Endothelial cell (in vitro differentiated cells): ENCODE measurements around the gene BCOR. TPM values are rescaled to one million over a fixed set of nuclear protein-coding genes. Genes with fewer than 3 reads are reported as not detected.
A peak's percentile ranks its signal among the peaks of the same experiment; 100 is the strongest.

Experiments used
- DNase-seq: peaks from one replicate; pipeline ENCODE4 v3.0.0; 2021; ENCODE audit warnings: low spot score
- H3K27ac Mint-ChIP-seq: one replicate; pipeline ENCODE4 v1.8.0; 2021; ENCODE audit warnings: mixed read lengths, inconsistent platforms; ENCODE audit not compliant: unreplicated experiment
- H3K27me3 Mint-ChIP-seq: one replicate; pipeline ENCODE4 v1.8.0; 2021; ENCODE audit warnings: mild to moderate bottlenecking, moderate library complexity, mixed read lengths, inconsistent platforms; ENCODE audit not compliant: unreplicated experiment
- H3K36me3 Mint-ChIP-seq: one replicate; pipeline ENCODE4 v1.8.0; 2021; ENCODE audit warnings: mild to moderate bottlenecking, low read depth, mixed read lengths, inconsistent platforms; ENCODE audit not compliant: unreplicated experiment
- H3K4me1 Mint-ChIP-seq: one replicate; pipeline ENCODE4 v1.8.0; 2021; ENCODE audit warnings: mild to moderate bottlenecking, mixed read lengths, inconsistent platforms; ENCODE audit not compliant: unreplicated experiment
- H3K4me3 Mint-ChIP-seq: one replicate; pipeline ENCODE4 v1.8.0; 2021; ENCODE audit warnings: mild to moderate bottlenecking, mixed read lengths, inconsistent platforms; ENCODE audit not compliant: unreplicated experiment
- H3K9me3 Mint-ChIP-seq: one replicate; pipeline ENCODE4 v1.8.0; 2021; ENCODE audit warnings: mixed read lengths, inconsistent platforms; ENCODE audit not compliant: unreplicated experiment
- total RNA-seq: library from RNA; stranded (reverse); fragmentation: NEBNext Ultra II Directional; extraction: Animal tissue kit (Norgen Biotek cat#: 25700); gene quantifications from one replicate; pipeline ENCODE4 v1.2.1, GENCODE V29; 2021; ENCODE audit not compliant: unreplicated experiment
- TF ChIP-seq, protein P1 (sequence below): fragments of 200-600 bp; sonication (generic); IDR thresholded peaks from one replicate; pipeline ENCODE4 v1.5.0; 2021; ENCODE audit warnings: antibody characterized with exemption; ENCODE audit not compliant: unreplicated experiment

The BCOR gene
- total RNA-seq, 1 donor from 2014 or later = 34.5 TPM

DNA sequence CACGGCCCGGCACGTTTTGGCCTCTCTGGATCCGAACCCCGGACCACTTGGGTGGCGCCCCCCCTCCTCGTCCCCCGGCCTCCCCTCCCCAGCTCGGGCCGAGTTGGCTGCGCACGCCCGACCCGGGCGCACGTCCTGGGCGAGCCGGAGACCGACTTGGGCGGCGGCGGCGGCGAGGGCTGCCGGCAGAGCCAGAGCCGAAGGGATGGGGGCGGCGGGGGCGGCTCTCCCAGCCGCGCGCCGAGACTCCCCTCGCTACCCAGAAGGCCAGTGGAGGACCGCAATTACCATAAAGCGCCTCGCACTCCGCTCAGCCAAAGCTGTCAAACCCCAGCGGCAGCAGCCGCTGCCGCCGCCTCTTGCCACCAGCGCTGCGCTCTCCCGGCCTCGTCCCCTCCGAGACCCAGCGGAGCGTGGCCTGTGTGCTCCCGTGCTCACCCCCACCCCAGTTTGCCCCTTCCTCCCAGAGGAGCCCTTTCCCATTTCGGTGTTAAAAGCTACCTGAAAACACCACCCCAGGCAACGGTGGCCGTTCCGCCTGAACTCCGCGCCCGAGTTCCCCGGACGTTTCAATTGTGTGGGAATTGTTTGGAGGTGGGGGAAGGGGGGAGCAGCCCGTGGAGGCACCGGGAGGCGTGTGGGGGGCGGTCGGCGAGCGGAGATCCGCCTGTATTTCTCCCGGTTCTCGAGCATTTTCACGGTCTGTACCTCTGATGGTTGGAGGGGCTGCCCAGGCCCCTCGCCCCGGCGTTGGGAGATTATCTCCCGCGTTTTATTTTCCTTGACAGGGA lies 701 bp upstream of the BCOR start:
- TF ChIP-seq, protein P1, sequence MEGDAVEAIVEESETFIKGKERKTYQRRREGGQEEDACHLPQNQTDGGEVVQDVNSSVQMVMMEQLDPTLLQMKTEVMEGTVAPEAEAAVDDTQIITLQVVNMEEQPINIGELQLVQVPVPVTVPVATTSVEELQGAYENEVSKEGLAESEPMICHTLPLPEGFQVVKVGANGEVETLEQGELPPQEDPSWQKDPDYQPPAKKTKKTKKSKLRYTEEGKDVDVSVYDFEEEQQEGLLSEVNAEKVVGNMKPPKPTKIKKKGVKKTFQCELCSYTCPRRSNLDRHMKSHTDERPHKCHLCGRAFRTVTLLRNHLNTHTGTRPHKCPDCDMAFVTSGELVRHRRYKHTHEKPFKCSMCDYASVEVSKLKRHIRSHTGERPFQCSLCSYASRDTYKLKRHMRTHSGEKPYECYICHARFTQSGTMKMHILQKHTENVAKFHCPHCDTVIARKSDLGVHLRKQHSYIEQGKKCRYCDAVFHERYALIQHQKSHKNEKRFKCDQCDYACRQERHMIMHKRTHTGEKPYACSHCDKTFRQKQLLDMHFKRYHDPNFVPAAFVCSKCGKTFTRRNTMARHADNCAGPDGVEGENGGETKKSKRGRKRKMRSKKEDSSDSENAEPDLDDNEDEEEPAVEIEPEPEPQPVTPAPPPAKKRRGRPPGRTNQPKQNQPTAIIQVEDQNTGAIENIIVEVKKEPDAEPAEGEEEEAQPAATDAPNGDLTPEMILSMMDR = no peak
- Mint-ChIP-seq H3K4me3 (no peak overlapping the region), H3K9me3 (no peaks in the 10 kb centered on the region), H3K4me1 (peaks cover 11% of the 10 kb centered on the region), H3K27ac (no peak overlapping the region), H3K27me3 (peaks cover 5% of the 10 kb centered on the region), H3K36me3 (no peaks in the 10 kb centered on the region)
- peak; percentile 30 for DNase-seq

DNA sequence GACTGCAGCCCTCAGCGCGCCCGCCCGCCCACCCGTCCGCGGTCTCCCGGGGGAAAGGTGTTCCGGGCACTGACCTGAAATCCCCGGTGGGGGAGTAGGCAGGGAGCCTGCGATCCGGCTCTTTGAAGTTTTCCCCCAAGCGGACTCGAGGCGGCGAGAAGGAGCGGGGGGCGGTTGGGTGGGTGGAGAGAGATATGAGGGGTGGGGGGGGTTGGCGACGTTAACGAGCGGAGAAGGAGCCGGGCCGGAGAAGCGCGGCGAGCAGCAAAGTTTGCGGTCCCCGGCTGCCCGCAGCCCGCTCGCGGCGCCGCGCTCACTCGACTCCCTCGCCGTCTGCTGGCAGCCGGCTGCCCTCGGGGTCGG lies 636 bp downstream of the BCOR start:
- Mint-ChIP-seq H3K36me3 (peaks cover 4% of the 10 kb centered on the region), H3K27me3 (peaks cover 5% of the 10 kb centered on the region), H3K9me3 (no peaks in the 10 kb centered on the region), H3K4me3 (no peak overlapping the region), H3K4me1 (peaks cover 21% of the 10 kb centered on the region), H3K27ac (no peak overlapping the region)
- peak; percentile 31 for DNase-seq
- TF ChIP-seq, protein P1 = no peak

DNA sequence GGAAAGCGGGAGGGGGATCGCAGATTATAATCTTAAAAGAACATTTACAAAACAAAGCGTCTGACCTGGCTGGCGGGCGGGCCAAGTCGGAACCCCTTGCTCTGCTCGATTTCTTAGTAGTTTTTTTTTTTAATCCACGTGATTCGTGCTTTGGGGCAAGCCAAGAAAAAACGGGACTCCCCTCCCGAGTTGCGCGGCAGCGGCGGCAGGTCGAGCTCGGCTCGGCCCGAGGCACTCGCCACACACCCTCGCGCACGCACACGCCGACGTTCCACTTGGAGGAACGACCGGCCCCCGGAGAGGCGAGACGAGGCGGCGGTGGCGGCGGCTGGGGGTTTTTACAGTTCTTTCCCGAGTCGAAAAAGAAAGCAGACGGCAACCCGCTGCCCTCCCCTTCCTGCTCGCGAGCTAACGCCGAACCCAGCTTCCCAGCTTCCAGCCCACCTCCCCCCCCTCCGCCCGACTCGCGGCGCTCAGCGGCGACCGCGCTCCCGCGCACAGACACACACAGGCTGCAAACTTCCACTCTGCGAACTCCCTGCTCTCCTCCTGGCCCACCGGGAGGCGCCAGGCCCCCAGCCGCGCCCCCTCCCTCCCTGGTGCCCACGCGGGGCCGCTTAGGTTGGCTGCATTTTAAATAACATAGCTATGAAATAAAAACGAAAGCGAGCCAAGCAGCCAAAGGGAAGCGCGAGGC lies 1.2 kb downstream of the BCOR start:
- H3K36me3 Mint-ChIP-seq = peaks cover 4% of the 10 kb centered on the region
- no peaks in the 10 kb centered on the region for H3K9me3 Mint-ChIP-seq
- DNase-seq = peak; percentile 30
- TF ChIP-seq, protein P1 = no peak
- H3K4me3 Mint-ChIP-seq = peak overlapping the region; percentile 85
- no peak overlapping the region for H3K27ac Mint-ChIP-seq
- peaks cover 5% of the 10 kb centered on the region for H3K27me3 Mint-ChIP-seq
- peaks cover 21% of the 10 kb centered on the region for H3K4me1 Mint-ChIP-seq

DNA sequence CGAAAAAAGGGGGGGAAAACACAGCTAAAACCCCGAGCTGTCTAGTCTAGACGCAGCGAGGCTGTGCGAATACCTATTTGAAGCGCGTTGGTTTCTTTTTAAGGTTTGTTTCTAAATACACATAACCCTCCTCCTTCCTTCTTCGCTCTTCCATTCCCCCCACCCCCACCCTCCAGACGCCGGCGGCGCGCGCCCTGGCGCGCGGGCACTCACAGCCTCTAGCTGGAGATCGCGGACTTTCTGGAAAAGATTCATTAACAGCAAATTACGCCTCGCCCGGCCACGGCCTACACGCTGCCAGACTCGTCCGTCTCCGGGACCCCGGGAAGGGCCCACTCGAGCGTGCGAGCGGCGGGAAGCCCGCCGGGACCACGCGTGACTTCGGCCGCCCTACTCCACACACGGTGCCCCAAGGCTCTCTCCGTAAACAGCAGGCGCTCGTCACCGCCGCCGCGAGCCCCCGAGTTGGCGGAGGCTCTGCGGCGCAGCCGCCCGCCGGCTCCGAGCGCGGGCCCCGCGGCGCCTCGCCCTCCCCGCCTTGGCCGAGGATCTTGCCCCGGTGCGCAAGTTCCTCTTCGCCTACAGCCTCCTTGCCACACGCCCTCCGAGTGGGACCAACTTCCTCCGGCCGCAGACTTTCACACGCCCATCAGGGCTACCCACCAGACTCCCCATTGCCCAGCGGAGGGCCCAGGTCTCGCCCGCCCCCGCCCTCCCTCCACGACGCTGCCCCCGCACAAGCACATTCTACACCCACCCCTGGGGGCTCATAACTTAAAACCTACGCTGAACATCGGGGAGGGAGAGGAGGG lies 2.0 kb downstream of the BCOR start:
- peak overlapping the region; percentile 67 for H3K27ac Mint-ChIP-seq
- H3K27me3 Mint-ChIP-seq = peaks cover 5% of the 10 kb centered on the region
- H3K4me3 Mint-ChIP-seq = peak overlapping the region; percentile 90
- no peak for DNase-seq
- H3K36me3 Mint-ChIP-seq = peaks cover 4% of the 10 kb centered on the region
- TF ChIP-seq, protein P1 = no peak
- no peaks in the 10 kb centered on the region for H3K9me3 Mint-ChIP-seq
- peaks cover 28% of the 10 kb centered on the region for H3K4me1 Mint-ChIP-seq
